NOMO-1 treated with dmso at 0.1 percent for 144 hours (cell line): ENCODE results near the gene MYO18B.

Source experiments
- DNase-seq: peaks from one replicate; lab custom pipeline; 2025; ENCODE audit not compliant: unreplicated experiment; lab: John Stamatoyannopoulos, UW

The MYO18B gene

DNA sequence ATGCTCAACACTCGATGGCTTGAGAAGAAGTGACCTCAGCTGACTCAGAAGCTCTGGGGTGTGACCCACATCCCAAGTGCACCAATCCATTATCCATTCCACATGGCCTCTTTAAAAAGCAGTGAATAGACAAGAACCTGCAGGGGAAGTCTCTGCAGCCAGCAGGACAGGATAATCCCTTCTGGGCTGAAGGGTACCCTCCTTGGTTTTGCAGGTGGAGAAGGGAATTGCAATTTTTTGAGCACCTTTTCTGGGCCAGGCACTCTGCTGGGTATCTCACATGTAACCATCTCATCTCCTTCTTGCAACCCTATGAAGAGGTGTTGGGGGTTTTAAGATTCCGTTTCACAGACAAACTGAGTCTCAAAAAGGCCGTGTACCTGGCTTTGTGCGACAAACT lies 76.6 kb downstream of the MYO18B start:
- DNase-seq: no peak

DNA sequence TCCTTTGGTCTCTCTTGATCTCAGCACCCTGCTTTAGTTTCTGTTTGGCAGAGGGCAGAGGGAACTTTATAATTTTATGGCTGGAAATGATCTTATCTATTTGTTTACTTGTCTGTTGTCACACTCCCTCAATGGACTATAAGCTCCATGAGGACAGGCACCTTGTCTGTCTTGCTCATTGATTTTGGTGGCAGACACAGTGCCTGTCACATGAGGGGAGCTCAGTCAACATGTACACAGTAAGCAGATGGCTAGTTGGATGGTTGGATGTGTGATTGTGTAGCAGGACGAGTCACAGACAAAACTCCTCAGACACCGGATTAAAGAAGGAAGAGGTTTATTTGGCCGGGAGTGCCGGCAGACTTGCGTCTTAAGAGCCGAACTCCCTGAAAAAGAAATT lies 80.4 kb downstream of the MYO18B start:
- DNase-seq: no peak

DNA sequence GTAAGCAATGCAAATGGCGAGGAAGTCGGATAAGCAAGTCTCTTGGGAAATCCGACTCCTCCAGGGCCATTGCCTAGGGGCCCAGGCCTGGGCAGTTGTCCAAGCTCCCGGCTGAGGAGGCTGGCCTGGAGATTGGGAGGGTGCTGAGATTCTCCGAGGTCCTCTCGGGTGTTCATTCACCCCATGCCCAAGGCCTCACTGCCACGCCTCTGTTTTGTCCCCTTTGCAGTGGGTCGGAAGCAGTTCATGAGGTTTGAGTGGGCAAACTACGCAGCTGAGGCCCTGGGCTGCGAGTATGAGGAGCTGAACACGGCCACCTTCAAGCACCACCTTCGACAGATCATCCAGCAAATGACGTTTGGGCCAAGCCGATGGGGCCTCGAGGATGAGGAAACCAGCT lies 81.3 kb downstream of the MYO18B start:
- DNase-seq: no peak

DNA sequence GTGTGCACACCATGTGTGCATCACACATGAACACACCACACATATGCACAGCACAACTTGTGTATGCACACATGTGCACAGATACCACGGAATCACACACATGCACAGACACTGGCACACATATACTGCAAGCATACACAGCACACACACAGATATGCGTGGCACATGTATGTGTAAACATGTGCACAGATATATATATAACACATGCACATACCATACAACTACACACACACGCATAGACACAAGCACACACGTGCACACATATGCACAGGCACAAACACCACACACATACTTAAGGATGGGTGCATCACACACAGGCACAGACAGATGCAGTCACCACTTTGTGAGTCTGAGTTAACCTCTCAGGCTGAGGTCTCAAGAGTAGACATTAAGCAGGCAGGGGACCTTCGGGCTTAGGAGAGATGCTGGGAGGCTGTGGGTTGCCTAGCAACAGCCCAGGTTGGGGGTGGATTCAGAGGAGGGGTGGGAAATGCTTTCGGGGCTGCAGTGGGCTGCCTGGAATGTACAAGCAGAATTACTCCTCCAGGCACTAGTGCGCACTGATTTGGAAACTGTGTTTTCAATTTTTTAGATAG lies 82.9 kb downstream of the MYO18B start:
- no peak for DNase-seq

DNA sequence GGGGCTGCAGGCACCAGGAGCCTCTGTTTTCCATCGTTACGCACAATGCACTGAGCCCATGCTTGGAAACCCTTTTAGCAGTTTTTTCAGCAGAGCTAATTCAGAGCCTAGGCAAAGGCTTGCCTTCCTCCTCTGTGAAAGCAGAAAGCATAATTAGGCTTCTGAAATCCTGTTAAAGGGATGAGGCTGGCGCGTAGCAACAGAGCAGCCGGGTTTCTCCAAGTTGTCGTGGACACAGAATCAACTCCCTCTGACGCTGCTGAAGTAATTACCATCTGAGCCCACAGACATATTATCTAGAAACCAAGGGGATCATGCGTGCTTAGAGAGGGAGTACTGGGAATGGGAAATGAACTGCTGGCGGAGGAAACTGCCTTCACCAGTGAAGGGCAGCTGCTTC lies 85.4 kb downstream of the MYO18B start:
- DNase-seq: no peak

DNA sequence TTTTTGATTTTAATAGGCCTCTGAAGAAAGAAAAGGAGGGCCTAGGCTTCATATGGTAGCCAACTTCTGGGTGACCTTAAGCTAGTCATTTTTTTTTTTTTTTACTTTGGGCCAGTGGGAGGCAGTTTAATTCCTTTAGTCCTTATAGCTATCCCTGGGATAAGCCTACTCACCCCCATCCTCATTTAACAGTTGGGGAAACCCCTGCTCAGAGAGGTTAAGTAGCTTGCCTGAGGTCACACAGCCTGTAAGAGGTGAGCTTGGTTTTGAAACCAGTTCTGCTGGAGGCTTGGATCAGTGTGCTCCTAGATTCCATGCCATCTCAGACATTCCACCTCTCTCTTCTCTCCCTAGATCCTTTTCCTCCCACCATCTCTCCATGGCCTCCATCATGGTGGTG lies 86.4 kb downstream of the MYO18B start:
- no peak for DNase-seq

DNA sequence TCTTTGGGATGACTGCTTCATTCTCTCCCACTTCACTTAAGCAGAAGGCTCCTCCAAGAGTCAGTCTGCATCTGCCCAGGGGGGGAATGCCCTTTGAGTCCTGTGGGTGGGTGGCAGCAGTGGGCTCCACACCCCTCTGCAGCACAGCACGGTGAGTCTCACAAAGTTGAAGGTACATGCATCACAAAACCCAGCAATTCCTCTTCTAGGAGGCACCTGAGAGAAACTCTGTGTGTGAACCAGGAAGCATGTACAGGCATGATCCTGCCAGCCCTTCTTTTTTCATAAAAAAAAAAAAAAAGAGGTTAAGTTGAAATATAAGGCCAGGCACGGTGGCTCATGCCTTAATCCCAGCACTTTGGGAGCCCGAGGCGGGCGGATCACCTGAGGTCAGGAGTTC lies 87.2 kb downstream of the MYO18B start:
- no peak for DNase-seq

DNA sequence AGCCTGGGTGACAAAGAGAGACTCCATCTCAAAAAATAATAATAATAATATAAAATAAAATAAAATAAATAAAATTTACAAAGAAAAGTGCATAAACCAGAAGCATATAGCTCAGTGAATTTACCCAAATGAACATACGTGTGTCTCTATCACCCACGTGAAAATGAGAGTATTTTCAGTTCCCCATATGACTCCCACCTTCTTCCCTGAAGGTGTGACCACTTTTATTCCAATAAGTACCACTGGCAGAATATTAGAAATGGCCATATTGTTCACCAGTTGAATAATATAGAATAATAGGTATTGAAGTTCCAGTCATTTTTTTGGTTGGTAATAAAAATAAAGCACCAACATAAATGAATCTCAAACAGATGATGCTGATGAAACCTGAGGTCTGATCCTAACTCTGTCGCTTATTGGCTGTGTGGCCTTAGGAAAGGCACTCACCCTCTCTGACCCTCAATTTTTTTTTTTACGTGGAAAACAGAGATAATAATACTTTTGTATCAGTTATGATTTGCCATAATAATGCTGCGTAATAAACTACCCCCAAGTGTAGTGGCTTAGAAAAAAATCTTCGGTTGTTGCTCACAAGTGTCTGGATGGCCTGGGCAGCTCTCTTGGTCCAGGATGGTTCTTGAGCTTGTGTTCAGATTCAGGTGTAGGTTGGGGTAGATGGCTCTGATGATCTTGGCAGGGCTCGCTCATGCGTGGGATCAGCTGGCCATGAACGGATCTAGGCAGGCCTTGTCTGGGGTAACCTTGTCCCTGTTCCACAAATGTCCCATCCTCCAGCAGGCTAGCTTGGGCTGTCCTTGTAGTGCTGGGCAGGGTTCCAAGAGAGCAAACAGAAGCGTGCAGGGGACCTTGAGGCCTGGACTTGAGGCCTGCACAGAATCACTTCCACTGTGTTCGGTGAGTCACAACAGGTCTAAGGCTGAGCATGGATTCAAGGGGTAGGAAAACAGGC lies 88.1 kb downstream of the MYO18B start:
- no peak for DNase-seq

DNA sequence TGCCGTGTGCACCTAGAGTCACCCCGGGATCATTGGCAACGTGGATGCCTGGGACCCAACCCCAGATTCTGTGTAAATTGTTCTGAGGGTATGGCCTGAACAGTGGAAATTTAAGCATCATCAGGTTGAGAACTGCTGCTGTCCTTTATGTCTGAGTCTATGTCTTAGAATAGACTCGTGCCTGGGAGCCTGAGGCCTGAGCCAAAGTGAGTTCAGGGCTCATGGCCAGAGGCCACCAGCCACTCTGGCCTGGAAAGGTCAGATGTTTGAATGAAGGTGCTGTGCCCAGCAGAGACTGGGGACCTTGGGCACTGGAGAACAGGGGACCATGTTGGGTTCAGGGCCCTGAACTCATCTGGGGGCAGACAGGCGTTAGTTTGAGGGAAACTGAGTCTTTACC lies 91.1 kb downstream of the MYO18B start:
- no peak for DNase-seq

DNA sequence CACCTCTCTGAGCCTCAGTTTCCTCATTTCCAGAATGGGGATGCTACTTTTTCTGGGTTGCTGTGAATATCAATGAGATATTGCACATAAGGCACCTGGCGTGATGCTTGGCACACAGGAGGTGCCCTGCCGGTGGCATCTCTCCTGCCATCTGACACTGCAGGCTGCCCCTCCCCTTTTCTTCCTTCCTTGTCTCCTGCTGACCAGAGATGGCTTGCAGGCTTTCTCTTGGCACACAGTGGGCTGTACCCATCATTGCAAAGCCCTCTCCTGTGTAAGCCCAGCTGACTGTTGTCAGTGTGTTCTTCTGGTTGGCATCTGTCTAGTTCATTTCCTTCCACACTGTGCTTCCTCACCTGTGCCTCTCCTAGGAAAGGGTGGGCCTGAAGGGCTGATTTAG lies 91.7 kb downstream of the MYO18B start:
- no peak for DNase-seq

DNA sequence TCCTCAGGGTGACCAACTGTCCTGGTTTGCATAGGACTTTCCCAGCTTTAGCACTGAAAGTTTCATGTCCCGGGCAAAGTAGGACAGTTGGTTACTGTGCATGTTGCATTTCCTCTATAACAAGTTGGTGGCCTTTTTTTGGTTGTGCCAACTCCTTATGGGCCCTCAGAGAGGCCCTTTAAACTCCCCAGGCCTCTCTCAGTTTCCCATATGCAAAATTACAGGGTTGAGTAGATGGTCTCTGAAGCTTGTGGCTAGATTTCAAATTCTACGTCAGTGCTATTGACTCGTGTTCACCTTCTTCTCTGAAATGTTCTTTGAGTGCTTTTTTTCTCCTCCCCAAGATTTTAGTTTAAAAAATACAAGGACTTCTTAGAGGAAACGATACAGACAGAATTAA lies 92.5 kb downstream of the MYO18B start:
- no peak for DNase-seq

DNA sequence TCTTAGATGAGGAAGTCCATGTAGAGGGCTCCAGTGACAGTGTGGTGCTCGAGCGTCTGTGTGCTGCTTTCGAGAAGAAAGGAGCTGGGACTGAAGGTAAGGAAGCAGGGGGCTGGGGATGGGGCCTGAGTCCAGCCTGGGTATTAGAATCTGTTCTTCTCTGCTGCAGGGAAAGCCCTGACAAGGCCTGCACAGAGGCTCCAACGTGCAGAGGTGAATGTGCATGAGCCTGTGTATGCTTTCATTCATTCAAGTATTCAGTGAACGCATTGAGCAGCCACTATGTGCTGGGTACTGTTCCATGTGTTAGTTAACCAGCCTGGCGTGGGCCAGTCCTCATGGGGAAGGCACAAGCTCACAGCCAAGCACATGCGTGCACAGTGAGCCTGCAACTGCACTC lies 93.4 kb downstream of the MYO18B start:
- DNase-seq: no peak

DNA sequence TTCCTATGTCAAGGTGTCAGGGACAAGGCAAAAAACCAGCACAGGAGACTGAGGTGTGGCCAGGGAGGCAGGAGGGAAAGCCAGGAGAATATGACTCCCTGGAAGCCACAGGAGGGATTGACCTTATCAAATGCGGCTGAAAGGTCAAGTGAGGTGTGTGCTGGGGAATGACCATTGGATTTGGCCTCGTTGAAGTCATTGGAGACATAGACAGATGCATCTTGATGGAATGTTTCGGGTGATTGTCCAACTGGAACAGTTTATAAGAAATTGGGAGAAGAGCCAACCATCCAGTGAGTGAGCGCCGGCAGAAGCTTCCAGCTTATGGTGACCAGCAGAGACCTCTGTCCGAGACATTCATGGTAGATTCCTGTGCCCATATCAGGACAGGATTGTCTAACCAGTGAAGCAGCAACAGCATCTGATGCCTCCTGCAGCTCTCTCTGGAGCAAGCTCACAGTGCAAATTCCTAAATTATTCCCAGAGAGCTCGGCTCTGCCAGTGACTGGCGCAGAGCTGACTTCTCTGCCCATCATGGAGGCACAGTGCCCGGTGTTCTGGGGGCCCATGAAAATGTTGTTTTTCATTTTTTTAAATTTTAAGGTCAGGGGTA lies 95.4 kb downstream of the MYO18B start:
- DNase-seq: no peak

DNA sequence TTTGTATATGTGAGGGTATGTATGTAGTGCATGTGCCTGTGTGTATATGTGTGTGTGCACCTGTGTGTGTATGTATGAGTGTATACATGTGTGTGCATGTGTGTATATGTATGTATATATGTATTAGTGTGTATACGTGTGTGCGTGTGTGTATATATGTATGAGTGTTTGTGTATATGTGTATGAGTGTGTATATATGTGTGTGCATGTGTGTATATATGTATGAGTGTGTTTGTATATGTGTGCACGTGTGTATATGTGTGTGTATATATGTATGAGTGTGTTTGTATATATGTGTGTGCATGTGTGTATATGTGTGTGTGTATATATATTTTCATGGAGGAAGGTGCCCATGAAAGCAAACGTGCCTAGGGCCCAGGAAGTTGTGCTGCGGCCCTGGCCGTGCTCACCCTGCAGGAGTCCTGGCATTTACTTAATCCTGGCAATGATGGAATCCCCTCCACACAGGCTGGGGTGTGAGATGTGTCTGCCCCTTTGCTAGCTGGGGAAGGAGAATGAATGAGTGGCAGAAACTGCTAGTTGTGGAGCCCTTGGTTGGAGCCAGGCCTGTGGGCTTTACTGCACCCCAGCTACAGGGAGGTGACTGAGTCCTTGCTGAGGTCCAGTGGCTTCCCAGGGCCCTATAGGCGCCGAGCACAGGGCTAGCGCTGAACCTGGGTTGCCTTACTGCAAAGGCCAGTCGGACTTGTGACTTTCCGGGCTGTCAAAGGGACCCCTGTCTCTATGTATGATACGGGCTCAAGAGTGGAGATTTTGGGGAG lies 97.2 kb downstream of the MYO18B start:
- no peak for DNase-seq

DNA sequence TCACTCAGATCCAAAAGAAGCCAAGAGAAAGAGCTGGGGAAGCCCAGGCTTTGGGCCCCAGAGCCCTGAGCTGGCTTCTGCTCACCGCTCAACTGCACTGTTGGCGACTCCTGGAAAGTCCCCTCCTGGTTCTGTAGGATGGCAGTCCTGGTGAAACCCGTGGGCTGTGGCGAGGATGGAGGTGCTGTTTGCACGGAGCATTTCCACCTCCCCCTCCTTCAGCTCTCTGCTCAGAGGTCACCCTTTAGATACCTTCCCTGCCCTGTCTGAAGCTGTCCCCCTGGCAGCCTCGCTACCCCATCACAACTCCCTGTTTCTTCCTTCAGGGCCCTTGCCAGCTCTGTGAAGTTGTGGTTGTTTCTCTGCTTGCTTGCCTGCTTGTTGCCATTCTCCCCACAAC lies 97.8 kb downstream of the MYO18B start:
- DNase-seq: no peak

DNA sequence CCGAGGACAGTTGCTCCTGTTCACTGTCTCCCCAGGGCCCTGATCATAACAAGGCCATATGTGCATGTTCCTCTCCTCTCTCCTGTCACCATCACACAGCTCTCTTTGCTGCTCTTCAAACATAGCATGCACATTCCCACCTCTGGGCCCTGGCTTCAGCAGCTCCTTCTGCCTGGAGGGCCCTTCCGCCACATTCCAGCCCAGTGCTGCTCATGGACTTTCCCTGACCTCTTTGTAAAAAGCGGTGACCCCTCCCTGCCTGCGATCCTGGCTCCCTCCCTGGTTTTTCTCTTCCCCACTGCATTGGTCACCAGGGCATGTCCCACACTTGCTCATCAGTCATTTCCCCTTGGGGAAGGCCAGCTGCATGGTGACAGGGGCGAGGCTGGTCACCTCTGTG lies 98.2 kb downstream of the MYO18B start:
- no peak for DNase-seq

DNA sequence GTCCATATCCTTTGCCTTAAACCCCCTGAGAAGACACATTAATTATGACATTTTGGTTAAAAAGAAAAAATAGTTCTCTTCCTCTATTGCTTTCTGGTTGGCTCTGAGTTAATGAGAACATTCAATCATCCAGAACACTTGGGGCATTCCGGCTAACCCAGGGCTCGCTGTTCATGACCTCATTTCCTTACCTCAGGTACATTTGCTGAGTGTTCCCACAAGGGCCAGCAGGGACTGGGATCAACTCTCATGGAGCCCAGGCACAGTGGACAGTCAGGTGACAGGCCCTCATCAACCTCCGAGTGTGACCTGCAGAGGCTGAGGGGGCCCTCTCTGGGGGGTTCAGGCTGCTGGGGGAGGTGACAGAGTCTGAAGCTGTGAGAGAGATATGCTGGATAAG lies 98.9 kb downstream of the MYO18B start:
- no peak for DNase-seq

DNA sequence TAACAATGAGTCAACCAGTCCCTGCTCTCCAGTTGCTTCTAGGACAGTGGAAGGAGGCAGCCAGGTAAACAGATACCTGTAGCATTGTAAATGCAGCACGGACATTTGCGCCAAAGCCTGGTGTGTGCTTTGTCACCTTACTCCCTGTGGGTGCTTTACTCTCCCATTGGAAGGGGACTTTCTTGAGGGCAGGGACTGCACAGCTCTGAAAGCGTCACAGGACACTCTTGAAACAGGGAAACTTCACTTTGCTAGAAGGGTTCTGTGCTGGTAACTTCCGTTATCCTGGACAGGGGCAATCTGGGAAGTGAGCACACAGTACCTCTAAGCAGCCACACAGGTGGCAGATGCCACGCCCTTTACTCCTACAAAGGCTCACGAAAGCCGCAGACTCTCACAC lies 99.8 kb downstream of the MYO18B start:
- no peak for DNase-seq

DNA sequence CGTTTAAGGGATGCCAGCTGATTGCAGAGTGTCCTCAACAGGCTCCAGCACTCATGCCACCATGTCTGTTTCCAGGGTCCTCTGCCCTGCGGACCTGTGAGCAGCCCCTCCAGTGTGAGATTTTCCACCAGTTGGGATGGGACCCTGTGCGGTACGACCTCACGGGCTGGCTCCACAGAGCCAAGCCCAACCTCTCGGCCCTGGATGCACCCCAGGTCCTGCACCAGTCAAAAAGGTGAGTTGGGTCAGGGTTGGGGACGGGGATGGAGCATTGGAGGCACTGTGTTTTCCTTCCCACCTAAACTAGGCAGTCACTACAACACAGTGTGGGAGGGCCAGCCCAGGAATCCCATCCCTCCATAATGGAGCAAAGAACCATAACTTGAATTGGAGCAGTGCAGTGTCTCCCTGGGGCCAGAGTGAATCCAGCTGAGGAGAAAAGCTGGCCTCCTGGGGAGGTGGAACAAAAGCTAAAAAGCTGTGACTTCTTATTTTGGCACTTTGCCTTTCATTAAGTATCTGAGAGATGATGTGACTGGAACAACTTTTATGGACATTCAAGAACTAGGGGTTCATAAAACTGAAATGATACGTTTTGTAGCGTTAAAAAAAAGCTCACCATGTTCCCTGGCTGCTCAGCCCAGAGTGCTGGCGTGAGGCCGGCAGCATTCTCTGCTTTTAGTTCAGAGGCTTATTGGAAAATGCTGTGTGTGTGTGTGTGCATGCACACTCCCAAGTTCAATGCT lies 101.8 kb downstream of the MYO18B start:
- DNase-seq: no peak

DNA sequence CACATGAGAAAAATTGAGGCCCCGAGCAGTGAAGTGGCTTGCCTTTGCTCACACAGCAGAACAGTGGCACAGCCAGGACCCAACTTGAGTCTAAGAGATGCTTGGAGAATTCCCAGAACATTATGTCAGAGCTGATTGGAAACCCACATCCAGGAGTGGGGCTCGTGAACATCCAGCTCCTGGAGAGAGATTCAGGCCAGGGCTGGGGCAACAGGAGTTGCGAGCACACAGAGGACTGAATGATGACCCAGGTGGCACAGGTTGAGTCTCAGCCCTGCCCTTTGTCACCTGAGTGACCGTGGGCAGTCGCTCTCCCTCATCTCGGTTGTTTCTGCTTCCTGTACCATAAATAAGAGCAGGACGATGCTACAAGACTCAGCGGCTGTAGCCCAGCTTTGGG lies 102.6 kb downstream of the MYO18B start:
- DNase-seq: no peak
